Hippocampal formation (tissue), 2 donors: ENCODE data around the gene LANCL2.
"Not testable (repeated sequence)": the region's sequence is repeated elsewhere in the genome, so short reads cannot be mapped to it uniquely, and the experiment has no call there.

Experiments
- DNase-seq, 2 donors: peaks; one replicate each; lab custom pipeline; 2025; lab: John Stamatoyannopoulos, UW

The LANCL2 gene

GRCh38 chr7:55362927-55363326 lies 2.2 kb upstream of the LANCL2 start:
- DNase-seq = no peak

GRCh38 chr7:55363386-55364170 lies 1.6 kb upstream of the LANCL2 start:
- no peak for DNase-seq

GRCh38 chr7:55365675-55366460 lies 731 bp downstream of the LANCL2 start:
- peak; percentile 89 to 94 for DNase-seq

- no peak for DNase-seq
Observed at GRCh38 chr7:55366461-55367070, 1.4 kb downstream of the LANCL2 start.

- DNase-seq = no peak
Observed at GRCh38 chr7:55367283-55367840, 2.2 kb downstream of the LANCL2 start.

- no peak for DNase-seq
Observed at GRCh38 chr7:55369427-55370400, 4.6 kb downstream of the LANCL2 start.

GRCh38 chr7:55374213-55374612 lies 9.1 kb downstream of the LANCL2 start:
- no peak for DNase-seq

- DNase-seq = no peak
Observed at GRCh38 chr7:55375237-55375636, 10.1 kb downstream of the LANCL2 start.

- no peak for DNase-seq
Observed at GRCh38 chr7:55377162-55377817, 12.2 kb downstream of the LANCL2 start.

- no peak for DNase-seq
Observed at GRCh38 chr7:55379285-55379684, 14.1 kb downstream of the LANCL2 start.

GRCh38 chr7:55381189-55381588 lies 16.1 kb downstream of the LANCL2 start:
- DNase-seq = no peak

- DNase-seq = peak in 1 of 2 donors; percentile 17
Observed at GRCh38 chr7:55381696-55382095, 16.6 kb downstream of the LANCL2 start.

GRCh38 chr7:55382251-55382650 lies 17.1 kb downstream of the LANCL2 start:
- no peak for DNase-seq

GRCh38 chr7:55386541-55386940 lies 21.4 kb downstream of the LANCL2 start:
- DNase-seq = no peak

GRCh38 chr7:55387062-55387965 lies 22.2 kb downstream of the LANCL2 start:
- no peak for DNase-seq

GRCh38 chr7:55396233-55396785 lies 31.2 kb downstream of the LANCL2 start:
- DNase-seq = no peak

- DNase-seq = no peak
Observed at GRCh38 chr7:55397617-55398016, 32.5 kb downstream of the LANCL2 start.

GRCh38 chr7:55400191-55400590 lies 35.1 kb downstream of the LANCL2 start:
- DNase-seq = no peak

GRCh38 chr7:55402506-55402905 lies 37.4 kb downstream of the LANCL2 start:
- not testable (repeated sequence) for DNase-seq
